AG04450 (cell line): ENCODE data around the gene TXNL4B. TPM values are rescaled to one million over a fixed set of nuclear protein-coding genes. Genes with fewer than 3 reads are reported as not detected.

Experiments
- CTCF ChIA-PET: fragments of 300-600, 350-600 bp; formaldehyde crosslinking; extraction: SDS; loops from one replicate; lab custom pipeline; 2022; ENCODE audit warnings: antibody characterized with exemption, inconsistent platforms; lab: Charles Lee
- POLR2A ChIA-PET: fragments of 350-600 bp; formaldehyde crosslinking; extraction: SDS; loops from one replicate; lab custom pipeline; 2021; ENCODE audit warnings: antibody characterized with exemption, inconsistent platforms; lab: Yijun Ruan, JAX
- DNase-seq: peaks from one replicate; pipeline ENCODE4 v3.0.0-alpha.2; 2011; ENCODE audit warnings: low read depth, low spot score
- H3K27ac ChIP-seq: one replicate; pipeline ENCODE4 v1.5.1; 2012; ENCODE audit warnings: low read depth, low read length, control low read depth
- H3K27me3 ChIP-seq: one replicate; pipeline ENCODE4 v1.6.0; 2012; ENCODE audit warnings: low read length; ENCODE audit not compliant: control insufficient read depth, insufficient read depth
- H3K4me3 ChIP-seq: 2 replicates; pipeline ENCODE4 v1.5.1; 2011; ENCODE audit warnings: mild to moderate bottlenecking, low read depth, low read length, control low read depth
- H3K9me3 ChIP-seq: 2 replicates; pipeline ENCODE4 v1.5.1; 2012; ENCODE audit warnings: low read length; ENCODE audit not compliant: control insufficient read depth, insufficient read depth
- polyA minus RNA-seq: library from RNA; depleted of rRNA, polyadenylated mRNA; stranded (reverse); fragments of >200 nt; gene quantifications from 2 replicates; pipeline ENCODE4 v1.2.3, GENCODE V29; 2011; rRNA and poly(A)+ RNA removed
- polyA plus RNA-seq: library from polyadenylated mRNA; depleted of rRNA; stranded (reverse); fragments of >200 nt; gene quantifications from 2 replicates; pipeline ENCODE4 v1.2.3, GENCODE V29; 2011; rRNA removed
- TF ChIP-seq, protein P1 (sequence below): IDR thresholded peaks from 2 replicates; pipeline ENCODE4 v1.5.1; 2011; ENCODE audit warnings: low read depth, low read length, control low read depth, inconsistent platforms

TXNL4B gene
- 11.3 and 21.3 TPM in 2 replicates for polyA plus RNA-seq
- polyA minus RNA-seq = 3.4 and 4.0 TPM in 2 replicates

DNA sequence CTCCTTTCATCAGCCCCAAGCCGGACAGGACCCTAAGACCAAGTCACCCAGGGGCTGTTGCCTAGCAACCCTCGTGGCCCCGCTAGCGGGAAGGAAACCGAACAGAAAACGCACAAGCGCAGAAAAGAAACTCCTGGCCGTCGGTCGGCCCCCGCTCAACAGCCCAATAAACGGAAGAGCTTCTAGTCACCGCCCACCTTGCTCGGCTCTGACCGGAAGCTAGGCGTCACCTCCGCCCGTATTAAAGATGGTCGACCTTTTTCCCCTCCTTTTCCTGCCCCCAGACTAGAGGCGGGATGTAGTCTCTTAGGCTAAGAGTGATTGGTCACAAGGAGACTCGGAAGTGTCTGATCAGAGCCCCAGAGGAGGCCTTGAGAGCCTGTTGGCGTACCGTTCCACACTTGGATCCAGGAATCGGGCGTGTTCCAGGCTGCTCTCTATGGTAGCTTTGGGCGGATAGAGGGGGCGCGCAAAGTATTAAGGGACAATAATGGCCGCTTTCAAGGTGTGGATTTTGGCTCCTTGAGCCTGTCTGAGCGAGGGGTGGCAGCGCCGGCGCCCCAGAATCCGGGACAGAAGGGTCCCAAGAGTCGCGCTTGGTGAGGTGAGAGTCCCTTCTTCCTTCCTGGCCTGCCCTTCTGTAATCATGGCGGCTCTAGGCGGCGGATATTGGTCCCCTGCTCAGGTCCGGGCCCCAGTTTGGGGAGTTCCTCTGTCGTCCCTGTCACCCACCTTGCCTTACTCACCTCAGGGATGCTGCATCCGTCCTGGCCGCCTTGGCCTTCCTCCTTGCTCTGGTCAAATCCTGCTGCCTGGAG is at the start of gene TXNL4B, which contains the start of gene DHX38:
TXNL4B (minus strand) TSS at position 173 of the 818 bp plus-strand sequence. CDS start 2,871 bp downstream, outside the sequence.
DHX38 (plus strand) TSS at position 400 of the 818 bp plus-strand sequence. CDS start 2,311 bp downstream, outside the sequence.
- DNase-seq = peak; percentile 97
- Histone ChIP-seq H3K9me3 (no peaks in the 10 kb centered on the region; the same call in 1 of the 2 replicates), H3K27me3 (no peaks in the 10 kb centered on the region), H3K27ac (peak within 1 kb of the TSS; percentile 77), H3K4me3 (peak within 1 kb of the TSS; percentile 98)
- ChIA-PET POLR2A (interaction anchor here (1.0 kb wide), 1 partner anchor 17 kb away, joined by 3 read pairs; no protein-coding TSS in a partner anchor), CTCF (interaction anchor here (1.0 to 5.2 kb wide), 4 partner anchors 26 to 132 kb away, joined by 3 to 41 read pairs (median 10); no protein-coding TSS in a partner anchor)
- TF ChIP-seq, protein P1, sequence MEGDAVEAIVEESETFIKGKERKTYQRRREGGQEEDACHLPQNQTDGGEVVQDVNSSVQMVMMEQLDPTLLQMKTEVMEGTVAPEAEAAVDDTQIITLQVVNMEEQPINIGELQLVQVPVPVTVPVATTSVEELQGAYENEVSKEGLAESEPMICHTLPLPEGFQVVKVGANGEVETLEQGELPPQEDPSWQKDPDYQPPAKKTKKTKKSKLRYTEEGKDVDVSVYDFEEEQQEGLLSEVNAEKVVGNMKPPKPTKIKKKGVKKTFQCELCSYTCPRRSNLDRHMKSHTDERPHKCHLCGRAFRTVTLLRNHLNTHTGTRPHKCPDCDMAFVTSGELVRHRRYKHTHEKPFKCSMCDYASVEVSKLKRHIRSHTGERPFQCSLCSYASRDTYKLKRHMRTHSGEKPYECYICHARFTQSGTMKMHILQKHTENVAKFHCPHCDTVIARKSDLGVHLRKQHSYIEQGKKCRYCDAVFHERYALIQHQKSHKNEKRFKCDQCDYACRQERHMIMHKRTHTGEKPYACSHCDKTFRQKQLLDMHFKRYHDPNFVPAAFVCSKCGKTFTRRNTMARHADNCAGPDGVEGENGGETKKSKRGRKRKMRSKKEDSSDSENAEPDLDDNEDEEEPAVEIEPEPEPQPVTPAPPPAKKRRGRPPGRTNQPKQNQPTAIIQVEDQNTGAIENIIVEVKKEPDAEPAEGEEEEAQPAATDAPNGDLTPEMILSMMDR = peak; percentile 2; the same call in 1 of the 2 replicates

DNA sequence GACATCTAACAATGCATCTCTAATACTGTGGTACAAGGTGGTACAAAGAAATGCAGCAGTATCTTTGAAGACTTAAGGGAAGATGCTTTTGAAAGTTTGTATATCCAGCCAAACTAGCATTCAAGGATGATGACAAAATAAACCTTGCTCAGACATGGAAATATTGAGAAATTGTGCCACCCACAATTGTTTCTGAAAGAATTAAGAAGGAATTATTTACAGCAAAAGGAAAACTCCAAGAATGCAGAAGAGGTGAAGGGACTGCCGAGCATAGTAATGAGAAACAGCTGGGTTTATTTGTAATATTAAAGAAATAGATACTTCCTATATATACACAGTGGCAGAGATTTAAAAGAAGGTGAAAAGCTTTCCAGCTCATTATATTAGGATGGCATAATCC is 49.1 kb upstream of the TXNL4B start:
- CTCF ChIA-PET = interaction anchor here (1.1 kb wide), 1 partner anchor 18 kb away, joined by 6 read pairs; no protein-coding TSS in a partner anchor

DNA sequence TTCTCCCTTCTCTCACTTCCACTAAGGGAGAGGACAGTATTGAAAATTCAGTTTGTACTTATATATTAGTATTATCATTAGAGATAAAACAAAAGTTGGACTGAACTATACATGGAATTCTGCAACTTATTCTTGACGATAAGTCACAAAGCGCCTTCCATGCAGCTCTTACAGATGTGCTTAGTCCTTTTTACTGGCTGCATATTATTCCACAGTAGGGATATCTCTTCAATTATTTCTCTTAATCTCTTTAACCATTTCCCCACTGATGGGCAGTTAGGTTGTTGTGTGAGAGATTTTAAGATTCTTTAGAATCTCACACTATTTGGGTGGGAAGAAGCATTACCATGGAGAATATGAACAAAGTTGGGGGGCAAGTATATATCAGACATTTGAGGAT is 46.5 kb upstream of the TXNL4B start:
- CTCF ChIA-PET = interaction anchor here (1.5 kb wide), 1 partner anchor 15 kb away, joined by 4 read pairs; no protein-coding TSS in a partner anchor

More for the DNA sequence above, 49.1 kb upstream of the TXNL4B start:
- TF ChIP-seq, protein P1 = no peak
- H3K4me3 ChIP-seq = no peak overlapping the region
- POLR2A ChIA-PET = no interaction called here
- DNase-seq = no peak
- no peak overlapping the region for H3K27ac ChIP-seq
- H3K9me3 ChIP-seq = no peaks in the 10 kb centered on the region
- no peaks in the 10 kb centered on the region for H3K27me3 ChIP-seq

DNA sequence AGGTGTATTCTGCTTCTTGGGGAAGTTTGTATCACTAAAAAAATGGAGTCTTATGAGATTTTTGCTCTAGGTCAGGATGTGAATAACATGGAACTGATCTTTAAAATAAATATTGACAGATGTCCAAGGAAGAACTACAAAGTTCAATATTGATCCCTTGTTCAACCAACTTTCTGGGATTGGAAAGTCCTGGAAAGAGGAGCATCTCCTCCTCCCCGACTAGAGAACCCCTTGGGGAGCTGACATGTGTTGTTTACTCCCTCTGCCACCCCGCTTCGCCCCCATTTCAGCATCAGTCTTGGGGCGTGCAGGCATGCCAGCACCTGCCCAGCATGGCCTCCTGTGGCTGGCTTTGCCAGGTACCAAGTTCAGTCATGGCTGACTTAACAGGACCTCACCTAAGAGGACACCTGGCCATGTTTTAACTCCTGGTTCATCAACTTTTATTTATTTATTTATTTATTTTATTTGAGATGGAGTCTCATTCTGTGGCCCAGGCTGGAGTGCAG is 44.7 kb upstream of the TXNL4B start:
- Histone ChIP-seq H3K9me3 (no peaks in the 10 kb centered on the region), H3K4me3 (no peak overlapping the region), H3K27ac (no peak overlapping the region), H3K27me3 (no peaks in the 10 kb centered on the region)
- ChIA-PET CTCF (no interaction called here), POLR2A (no interaction called here)
- TF ChIP-seq, protein P1 = no peak
- no peak for DNase-seq

More for the DNA sequence above, 46.5 kb upstream of the TXNL4B start:
- Histone ChIP-seq H3K9me3 (no peaks in the 10 kb centered on the region), H3K4me3 (no peak overlapping the region), H3K27ac (no peak overlapping the region), H3K27me3 (no peaks in the 10 kb centered on the region)
- TF ChIP-seq, protein P1 = no peak
- no peak for DNase-seq
- POLR2A ChIA-PET = no interaction called here
